ENCODE data around the gene STRN. TPM values are rescaled to one million over a fixed set of nuclear protein-coding genes. Genes with fewer than 3 reads are reported as not detected.

STRN gene
- total RNA-seq, 1 experiment from 2014 or later: 37.6 TPM

- H3K4me2 ChIP-seq: no peak overlapping the region
- ChIA-PET POLR2A (ENCODE audit: unreplicated experiment) (no interaction called here), CTCF (no interaction called here)
- H3K4me1 ChIP-seq (replicated peaks; ENCODE audit: insufficient read depth): no peaks in the 10 kb centered on the region
- no TSS peak for BruUV-seq (replicated peaks)
- no peaks in the 10 kb centered on the region for H3K9me3 ChIP-seq (ENCODE audit: insufficient read depth, low read depth)
- no peaks in the 10 kb centered on the region for H4K20me1 ChIP-seq (ENCODE audit: insufficient read depth)
- H2AFZ ChIP-seq: no peak overlapping the region
- 0 out of 2 replicates have a peak, but pooled peaks cover 3% of the 10 kb centered on the region for H3K36me3 ChIP-seq (ENCODE audit: low read depth)
- no peak for DNase-seq
- no peaks in the 10 kb centered on the region; the same call in 1 of the 2 replicates for H3K9me2 ChIP-seq (ENCODE audit: insufficient read depth)
- TF ChIP-seq EZH2 (IDR thresholded peaks at IDR 0.05; ENCODE audit: low read depth) (no peak), CTCF (conservative IDR thresholded peaks at IDR 0.05) (no peak)
- no peak overlapping the region for H3K27ac ChIP-seq
- no peaks in the 10 kb centered on the region for H3K79me2 ChIP-seq (ENCODE audit: low read depth)
- H3F3A ChIP-seq (ENCODE audit: insufficient read depth, low read depth): no peaks in the 10 kb centered on the region; the same call in 1 of the 2 replicates
- intact Hi-C loops (cut with micrococcal nuclease; ENCODE audit: unreplicated experiment): loop anchor here (10.0 kb wide), 1 partner anchor 99 kb away; no protein-coding TSS in a partner anchor
- H3K4me3 ChIP-seq: no peak overlapping the region
- no peaks in the 10 kb centered on the region for H3K27me3 ChIP-seq (ENCODE audit: insufficient read depth, low read depth)
Measured at GRCh38 chr2:36906277-36906676, 60.1 kb downstream of the STRN start.

- Histone ChIP-seq H3K4me3 (no peak overlapping the region), H3K4me2 (no peak overlapping the region), H3K36me3 (ENCODE audit: low read depth) (0 out of 2 replicates have a peak, but pooled peaks cover 3% of the 10 kb centered on the region), H3K9me2 (ENCODE audit: insufficient read depth) (no peaks in the 10 kb centered on the region; the same call in 1 of the 2 replicates), H4K20me1 (ENCODE audit: insufficient read depth) (no peaks in the 10 kb centered on the region), H3K4me1 (replicated peaks; ENCODE audit: insufficient read depth) (no peaks in the 10 kb centered on the region), H2AFZ (no peak overlapping the region), H3K9me3 (ENCODE audit: insufficient read depth, low read depth) (no peaks in the 10 kb centered on the region), H3K27ac (no peak overlapping the region), H3K79me2 (ENCODE audit: low read depth) (no peaks in the 10 kb centered on the region), H3F3A (ENCODE audit: insufficient read depth, low read depth) (peaks cover 1% of the 10 kb centered on the region; the same call in 1 of the 2 replicates), H3K27me3 (ENCODE audit: insufficient read depth, low read depth) (no peaks in the 10 kb centered on the region)
- intact Hi-C loops (cut with micrococcal nuclease; ENCODE audit: unreplicated experiment): loop anchor here (10.0 kb wide), 1 partner anchor 100 kb away; no protein-coding TSS in a partner anchor
- BruUV-seq (replicated peaks): no TSS peak
- CTCF ChIA-PET: no interaction called here
- DNase-seq: no peak
- POLR2A ChIA-PET (ENCODE audit: unreplicated experiment): no interaction called here
- no peak for TF ChIP-seq EZH2 (IDR thresholded peaks at IDR 0.05; ENCODE audit: low read depth)
- no peak for TF ChIP-seq CTCF (conservative IDR thresholded peaks at IDR 0.05)
Measured at GRCh38 chr2:36904636-36905035, 61.7 kb downstream of the STRN start.

GRCh38 chr2:36902385-36903120 is 63.8 kb downstream of the STRN start:
- Histone ChIP-seq H3K9me3 (ENCODE audit: insufficient read depth, low read depth) (no peaks in the 10 kb centered on the region), H3K36me3 (ENCODE audit: low read depth) (0 out of 2 replicates have a peak, but pooled peaks cover 5% of the 10 kb centered on the region), H3K79me2 (ENCODE audit: low read depth) (no peaks in the 10 kb centered on the region), H4K20me1 (ENCODE audit: insufficient read depth) (no peaks in the 10 kb centered on the region), H3F3A (ENCODE audit: insufficient read depth, low read depth) (peaks cover 4% of the 10 kb centered on the region; the same call in 1 of the 2 replicates), H3K27me3 (ENCODE audit: insufficient read depth, low read depth) (no peaks in the 10 kb centered on the region), H3K27ac (no peak overlapping the region), H3K4me1 (replicated peaks; ENCODE audit: insufficient read depth) (no peaks in the 10 kb centered on the region), H2AFZ (no peak overlapping the region), H3K9me2 (ENCODE audit: insufficient read depth) (no peaks in the 10 kb centered on the region; the same call in 1 of the 2 replicates), H3K4me2 (no peak overlapping the region), H3K4me3 (no peak overlapping the region)
- no TSS peak for BruUV-seq (replicated peaks)
- TF ChIP-seq EZH2 (IDR thresholded peaks at IDR 0.05; ENCODE audit: low read depth) (no peak), CTCF (conservative IDR thresholded peaks at IDR 0.05) (no peak)
- CTCF ChIA-PET: no interaction called here
- POLR2A ChIA-PET (ENCODE audit: unreplicated experiment): no interaction called here
- intact Hi-C loops (cut with micrococcal nuclease; ENCODE audit: unreplicated experiment): loop anchor here (10.0 kb wide), 1 partner anchor 102 kb away; no protein-coding TSS in a partner anchor
- DNase-seq: no peak
